Measurements from ENCODE around the gene GSTCD.

- TF ChIP-seq USF2 (IDR thresholded peaks at IDR 0.05; ENCODE audit: low read depth, low read length) (no peak), CTCF (conservative IDR thresholded peaks at IDR 0.05; ENCODE audit: low read depth, low read length) (no peak), POLR2A (IDR thresholded peaks at IDR 0.05; ENCODE audit: low read depth, low read length) (no peak), MXI1 (IDR thresholded peaks at IDR 0.05; ENCODE audit: borderline replicate concordance, low read depth, low read length) (no peak), RAD21 (IDR thresholded peaks at IDR 0.05; ENCODE audit: low read length) (no peak), FOS (IDR thresholded peaks at IDR 0.05; ENCODE audit: low read depth, low read length) (no peak), CHD1 (IDR thresholded peaks at IDR 0.05; ENCODE audit: low read depth, low read length) (no peak), MAZ (IDR thresholded peaks at IDR 0.05; ENCODE audit: borderline replicate concordance, low read depth, low read length) (no peak)
These were observed 10.6 kb downstream of the GSTCD start for GRCh38 chr4:105719204-105719603.

All from IMR-90 (cell line).